H1 (cell line): ENCODE results near the gene RAB5B. TPM values are rescaled to one million over a fixed set of nuclear protein-coding genes. Genes with fewer than 3 reads are reported as not detected.

Experiments used
- EZH2 ChIP-seq: fragments of 200-600 bp; sonication (generic); IDR thresholded peaks from 2 replicates; pipeline ENCODE4 v1.7.1; 2012; ENCODE audit warnings: low read depth, mild to moderate bottlenecking, moderate library complexity, low read length, inconsistent platforms; ENCODE audit not compliant: severe bottlenecking
- NRF1 ChIP-seq: IDR thresholded peaks from 2 replicates; pipeline ENCODE4 v1.6.1; 2011; ENCODE audit warnings: mild to moderate bottlenecking, low read depth, low read length, improper control_type of control experiment
- polyA plus RNA-seq, 7 experiments: library from polyadenylated mRNA; depleted of rRNA in 3 of 7; stranded (reverse) in 5 of 7; unstranded in 2 of 7; fragments of >200 nt in 5 of 7; fragments of 200-250 nt in 2 of 7; gene quantifications; 1 replicate in 5 of 7; 2 replicates in 1 of 7; 4 replicates in 1 of 7; pipeline versions ENCODE4 v1.2.1 to v1.2.3, GENCODE V29; 2011 to 2013; ENCODE audit warnings: missing spikeins in 2 of 7, mixed read lengths in 2 of 7
- total RNA-seq: library from RNA; stranded (reverse); fragmentation: NEBNext Ultra II Directional; extraction: Animal tissue kit (Norgen Biotek cat#: 25700); gene quantifications from 2 replicates; pipeline ENCODE4 v1.2.1, GENCODE V29; 2021

Gene RAB5B
- total and polyA plus RNA-seq, 2 of the 8 experiments (the other 6 are each of a cell fraction or from before 2014, with no cell fraction given), result 56.7 to 62.4 TPM

DNA sequence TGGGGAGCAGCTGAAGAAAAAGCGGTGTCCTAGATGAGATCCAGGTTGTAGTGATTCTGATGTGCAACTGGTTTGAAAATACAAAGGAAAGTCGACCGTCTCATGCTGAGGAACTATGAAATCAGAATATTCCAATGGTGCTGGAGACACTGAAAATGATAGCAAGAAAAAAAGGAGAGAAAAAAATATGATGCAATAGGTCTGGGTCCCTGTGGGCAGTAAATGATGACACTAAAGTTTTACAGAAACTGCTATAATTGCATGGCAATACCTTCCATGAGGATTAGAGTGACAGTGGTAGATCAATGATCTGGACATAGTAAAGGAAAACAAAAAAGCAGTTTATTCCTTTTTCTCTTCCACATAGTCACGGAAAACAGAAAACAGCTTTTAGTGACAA is 48.5 kb upstream of the RAB5B start (continued):
- TF ChIP-seq NRF1 (no peak), EZH2 (no peak)
